Body of pancreas (tissue), 4 donors: Measurements from ENCODE around the gene BTBD18.

Experiments used
- CTCF ChIP-seq, 7 experiments: fragments of 450-650 bp in 4 of 7; fragments of 200-600 bp in 3 of 7; sonication (generic) in 3 of 7; IDR thresholded peaks; one replicate each; pipeline ENCODE4 v1.5.1; 2016 to 2019; ENCODE audit warnings: antibody characterized with exemption in 7 of 7
- POLR2A ChIP-seq, 3 donors: fragments of 450-650 bp; IDR thresholded peaks; one replicate each; pipeline ENCODE4 v1.6.1; 2016; ENCODE audit warnings: antibody characterized with exemption in 3 of 3, mild to moderate bottlenecking in 2 of 3

GRCh38 chr11:57773026-57773598, 21.5 kb upstream of the BTBD18 start:
- no peak for TF ChIP-seq POLR2A (IDR thresholded peaks at IDR 0.05)
- TF ChIP-seq CTCF (IDR thresholded peaks at IDR 0.05), result no peak
